Brain microvascular endothelial cell (primary cell): ENCODE data around the gene MYH9.

Experiments
- DNase-seq: peaks from one replicate; pipeline ENCODE4 v3.0.0-alpha.2; 2020
- H3K27ac ChIP-seq: fragments of 250-450 bp; sonication (Bioruptor Pico); 2 replicates; pipeline ENCODE4 v1.5.1; 2020; ENCODE audit warnings: mild to moderate bottlenecking, moderate library complexity
- H3K27me3 ChIP-seq: fragments of 250-450 bp; sonication (Bioruptor Pico); replicated peaks from 2 replicates; pipeline ENCODE4 v1.5.1; 2020; ENCODE audit warnings: mild to moderate bottlenecking
- H3K36me3 ChIP-seq: fragments of 250-450 bp; sonication (Bioruptor Pico); replicated peaks from 2 replicates; pipeline ENCODE4 v1.5.1; 2020; ENCODE audit warnings: mild to moderate bottlenecking
- H3K4me3 ChIP-seq: 2 replicates; pipeline ENCODE4 v1.5.1; 2011; ENCODE audit warnings: low read depth, mild to moderate bottlenecking, control low read depth, low read length, moderate library complexity
- CTCF ChIP-seq: IDR thresholded peaks from 2 replicates; pipeline ENCODE4 v1.5.1; 2011; ENCODE audit warnings: low read depth, mild to moderate bottlenecking, moderate library complexity, low read length, control low read depth, inconsistent platforms; ENCODE audit errors: missing control alignments
- in situ Hi-C: cut with HindIII; loops from 2 replicates; pipeline ENCODE4 v1.10.0; 2017; ENCODE audit warnings: low sequenced_read_pairs, low pct_ligation_motif_present

Gene MYH9

GRCh38 chr22:36306227-36306626 lies 81.5 kb downstream of the MYH9 start:
- no peak for TF ChIP-seq CTCF

DNA sequence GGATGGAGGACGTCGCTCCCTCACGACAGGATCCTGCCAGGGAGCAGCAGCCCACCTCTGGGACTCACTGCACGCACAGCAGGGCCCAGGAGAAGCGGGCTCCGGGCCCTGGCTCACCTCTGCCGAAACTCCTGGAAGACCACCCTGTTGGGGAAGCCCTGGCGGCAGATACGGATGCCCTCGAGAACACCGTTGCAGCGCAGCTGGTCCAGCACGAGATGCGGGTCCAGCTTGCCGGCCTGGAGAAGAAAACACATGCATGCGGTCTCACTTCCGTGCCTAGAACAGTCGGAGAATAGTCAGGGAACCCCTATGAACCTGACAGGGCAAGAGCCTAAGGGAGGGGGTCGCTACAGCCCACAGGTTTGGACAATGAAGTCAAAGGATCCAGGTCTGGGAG lies 82.0 kb downstream of the MYH9 start:
- Histone ChIP-seq H3K4me3 (no peak overlapping the region), H3K27ac (no peak overlapping the region), H3K27me3 (no peaks in the 10 kb centered on the region), H3K36me3 (peaks cover 99% of the 10 kb centered on the region)
- in situ Hi-C loops, result no loop called here
- DNase-seq, result no peak
- TF ChIP-seq CTCF, result no peak

More at GRCh38 chr22:36306227-36306626, 81.5 kb downstream of the MYH9 start:
- no peaks in the 10 kb centered on the region for H3K27me3 ChIP-seq
- in situ Hi-C loops, result no loop called here
- H3K36me3 ChIP-seq, result peaks cover 99% of the 10 kb centered on the region
- no peak for DNase-seq
- H3K27ac ChIP-seq, result no peak overlapping the region
- H3K4me3 ChIP-seq, result no peak overlapping the region

DNA sequence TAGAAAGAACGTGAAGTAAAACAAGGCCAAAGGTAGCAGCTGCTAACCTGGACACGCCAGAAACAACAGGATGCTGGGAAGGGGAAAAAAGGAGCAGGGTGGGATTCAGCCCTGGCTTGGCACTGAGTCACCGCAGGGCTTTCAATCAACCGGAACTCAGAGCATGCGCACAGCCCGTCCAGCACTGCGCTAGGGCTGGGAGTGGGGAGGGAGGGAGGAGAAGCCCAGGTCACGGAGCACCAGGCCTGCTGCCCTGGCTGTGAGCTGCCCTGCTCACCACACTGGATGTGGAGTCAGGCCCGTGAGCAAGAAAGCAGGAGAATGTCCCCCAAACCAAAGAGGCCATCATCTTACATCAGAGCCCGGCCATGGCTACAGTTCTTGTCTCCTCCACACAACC lies 83.3 kb downstream of the MYH9 start:
- Histone ChIP-seq H3K4me3 (no peak overlapping the region), H3K27ac (no peak overlapping the region), H3K27me3 (no peaks in the 10 kb centered on the region), H3K36me3 (peaks cover 99% of the 10 kb centered on the region)
- no peak for TF ChIP-seq CTCF
- DNase-seq, result no peak
- in situ Hi-C loops, result no loop called here

DNA sequence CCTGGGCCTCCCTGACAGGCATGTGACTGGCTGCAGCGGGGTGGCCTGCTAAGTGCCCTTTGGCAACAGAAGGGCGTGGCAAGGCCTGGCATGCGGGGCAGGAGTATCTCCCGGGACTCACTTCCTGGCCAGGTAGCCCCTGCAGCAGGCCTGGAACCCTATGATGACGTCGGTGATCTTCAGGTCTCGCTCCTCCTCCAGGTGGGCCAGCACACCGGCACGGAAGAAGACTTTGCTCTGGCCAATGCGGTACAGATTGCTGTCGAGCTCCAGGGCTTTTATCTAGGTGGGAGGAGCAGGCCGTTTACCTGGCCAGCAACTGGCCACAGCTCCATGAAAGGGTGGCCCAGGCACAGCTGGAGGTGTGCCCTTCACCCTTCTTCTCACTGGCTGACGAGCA lies 83.9 kb downstream of the MYH9 start:
- peaks cover 99% of the 10 kb centered on the region for H3K36me3 ChIP-seq
- H3K4me3 ChIP-seq, result no peak overlapping the region
- no peaks in the 10 kb centered on the region for H3K27me3 ChIP-seq
- no peak for DNase-seq
- in situ Hi-C loops, result no loop called here
- no peak overlapping the region for H3K27ac ChIP-seq
- TF ChIP-seq CTCF, result no peak

- Histone ChIP-seq H3K4me3 (no peak overlapping the region), H3K27ac (no peak overlapping the region)
- in situ Hi-C loops, result no loop called here
Observed at GRCh38 chr22:36303115-36303467, 84.7 kb downstream of the MYH9 start.

More at GRCh38 chr22:36303115-36303467, 84.7 kb downstream of the MYH9 start:
- peaks cover 99% of the 10 kb centered on the region for H3K36me3 ChIP-seq
- no peak for TF ChIP-seq CTCF
- DNase-seq, result no peak
- no peaks in the 10 kb centered on the region for H3K27me3 ChIP-seq
